ENCODE results near the gene GALK2.

The GALK2 gene

DNA sequence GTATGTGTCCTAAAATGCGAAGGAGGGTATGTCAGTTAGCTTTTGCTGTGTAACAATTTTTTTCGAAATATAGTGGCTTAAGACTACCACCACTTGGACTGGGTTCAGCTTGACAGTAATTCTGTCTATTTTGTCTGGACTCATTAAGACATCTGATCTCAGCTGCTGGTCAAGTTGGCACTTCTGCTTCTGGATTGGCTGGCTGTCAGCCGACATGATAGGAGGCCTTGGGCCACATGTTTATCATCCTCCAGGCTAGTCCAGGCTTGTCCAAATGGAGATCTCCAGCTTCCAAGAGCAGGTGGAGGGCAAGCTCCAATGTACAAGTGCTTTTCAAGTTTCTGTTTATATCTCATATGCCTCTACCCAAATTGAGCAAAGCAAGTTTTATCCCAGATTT lies 95.9 kb downstream of the GALK2 start:
- Histone ChIP-seq H3K4me1 (ENCODE audit: control insufficient read depth in 1 of 2, insufficient read depth in 1 of 2, low read depth in 1 of 2, low read length in 1 of 2) (no peaks in the 10 kb centered on the region), H3K27ac (no peak overlapping the region), H3K36me3 (no peaks in the 10 kb centered on the region), H3K9me3 (no peaks in the 10 kb centered on the region), H3K4me3 (ENCODE audit: low read depth in 1 of 2, low read length in 1 of 2) (no peak overlapping the region), H3K27me3 (no peaks in the 10 kb centered on the region)
- TF ChIP-seq, protein P1, sequence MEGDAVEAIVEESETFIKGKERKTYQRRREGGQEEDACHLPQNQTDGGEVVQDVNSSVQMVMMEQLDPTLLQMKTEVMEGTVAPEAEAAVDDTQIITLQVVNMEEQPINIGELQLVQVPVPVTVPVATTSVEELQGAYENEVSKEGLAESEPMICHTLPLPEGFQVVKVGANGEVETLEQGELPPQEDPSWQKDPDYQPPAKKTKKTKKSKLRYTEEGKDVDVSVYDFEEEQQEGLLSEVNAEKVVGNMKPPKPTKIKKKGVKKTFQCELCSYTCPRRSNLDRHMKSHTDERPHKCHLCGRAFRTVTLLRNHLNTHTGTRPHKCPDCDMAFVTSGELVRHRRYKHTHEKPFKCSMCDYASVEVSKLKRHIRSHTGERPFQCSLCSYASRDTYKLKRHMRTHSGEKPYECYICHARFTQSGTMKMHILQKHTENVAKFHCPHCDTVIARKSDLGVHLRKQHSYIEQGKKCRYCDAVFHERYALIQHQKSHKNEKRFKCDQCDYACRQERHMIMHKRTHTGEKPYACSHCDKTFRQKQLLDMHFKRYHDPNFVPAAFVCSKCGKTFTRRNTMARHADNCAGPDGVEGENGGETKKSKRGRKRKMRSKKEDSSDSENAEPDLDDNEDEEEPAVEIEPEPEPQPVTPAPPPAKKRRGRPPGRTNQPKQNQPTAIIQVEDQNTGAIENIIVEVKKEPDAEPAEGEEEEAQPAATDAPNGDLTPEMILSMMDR (IDR thresholded peaks at IDR 0.05), result no peak

DNA sequence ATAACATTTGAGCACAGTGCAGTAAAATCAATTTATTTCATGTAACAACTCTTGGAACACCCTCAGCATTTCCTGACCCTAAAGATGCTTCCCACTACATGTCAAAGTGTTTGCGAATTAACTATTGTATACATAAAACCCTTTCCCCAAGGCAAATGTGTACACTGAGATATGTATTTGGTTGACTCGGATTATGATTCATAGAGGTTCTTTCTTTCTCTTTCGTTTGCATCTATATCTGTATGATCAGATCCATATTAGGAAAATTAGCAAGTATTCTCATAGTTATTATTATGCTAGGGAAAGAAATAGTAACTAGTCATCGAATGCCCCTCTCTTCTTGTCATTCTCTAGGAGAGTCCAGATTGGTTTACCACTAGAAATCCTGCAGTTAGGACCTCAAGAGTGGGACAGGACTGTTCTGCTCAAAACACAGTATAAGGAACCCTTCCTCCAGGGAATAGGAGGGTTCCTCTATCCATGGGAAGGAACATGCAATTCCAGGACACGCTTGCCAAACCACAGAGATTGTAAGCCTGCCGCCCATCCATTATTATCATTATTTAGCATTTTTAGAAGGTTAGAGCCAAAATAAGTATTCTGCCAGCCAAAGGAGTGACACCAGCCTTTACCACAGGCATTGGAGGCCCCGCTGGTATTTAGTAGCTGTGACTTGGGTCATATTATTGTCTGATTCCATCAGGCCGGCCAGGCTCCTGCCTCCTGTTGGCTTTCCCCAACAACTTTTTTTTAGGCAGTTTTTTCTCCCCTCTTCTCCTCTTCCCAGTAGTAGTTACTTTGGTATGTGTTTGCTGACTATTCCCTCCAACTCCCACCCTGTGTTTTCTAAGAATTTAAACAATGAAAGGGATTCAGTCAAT lies 100.7 kb downstream of the GALK2 start:
- H3K27ac ChIP-seq, result no peak overlapping the region
- TF ChIP-seq, protein P1 (IDR thresholded peaks at IDR 0.05), result no peak
- no peaks in the 10 kb centered on the region for H3K36me3 ChIP-seq
- no peaks in the 10 kb centered on the region for H3K9me3 ChIP-seq
- H3K4me1 ChIP-seq (ENCODE audit: control insufficient read depth in 1 of 2, insufficient read depth in 1 of 2, low read depth in 1 of 2, low read length in 1 of 2), result peaks cover 20 to 21% of the 10 kb centered on the region in 2 experiments
- H3K4me3 ChIP-seq (ENCODE audit: low read depth in 1 of 2, low read length in 1 of 2), result no peak overlapping the region
- H3K27me3 ChIP-seq, result no peaks in the 10 kb centered on the region

DNA sequence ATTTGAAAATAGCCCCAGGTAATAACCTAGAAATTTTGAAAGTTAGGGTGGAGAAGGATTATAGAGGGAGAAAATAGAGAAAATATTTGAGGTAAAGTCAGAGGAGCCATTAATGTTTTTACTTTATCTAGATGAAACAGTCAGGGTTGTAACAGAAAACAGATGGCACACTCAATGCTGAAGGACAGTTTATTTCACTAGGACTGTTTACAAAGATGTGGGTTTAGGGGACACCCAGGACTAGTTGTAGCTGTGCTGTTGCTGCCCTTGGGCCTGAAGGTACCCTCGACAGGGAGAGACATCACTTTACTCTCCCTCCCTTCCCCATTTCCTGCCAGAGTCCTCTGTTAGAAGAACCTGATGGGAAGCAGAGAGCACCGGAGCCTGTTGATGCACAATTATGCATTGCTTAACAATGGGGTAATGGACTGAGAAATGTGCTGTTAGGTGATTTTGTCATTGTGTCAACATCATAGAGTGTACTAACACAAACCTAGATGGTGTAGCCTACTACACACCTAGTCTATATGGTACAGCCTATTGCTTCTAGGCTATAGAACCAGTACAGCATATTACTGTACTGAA lies 103.8 kb downstream of the GALK2 start:
- H3K36me3 ChIP-seq, result no peaks in the 10 kb centered on the region
- TF ChIP-seq, protein P1 (IDR thresholded peaks at IDR 0.05), result no peak
- H3K9me3 ChIP-seq, result no peaks in the 10 kb centered on the region
- no peak overlapping the region for H3K4me3 ChIP-seq (ENCODE audit: low read depth in 1 of 2, low read length in 1 of 2)
- no peak overlapping the region for H3K27ac ChIP-seq
- H3K4me1 ChIP-seq (ENCODE audit: control insufficient read depth in 1 of 2, insufficient read depth in 1 of 2, low read depth in 1 of 2, low read length in 1 of 2), result peaks cover 20 to 26% of the 10 kb centered on the region in 2 experiments
- H3K27me3 ChIP-seq, result no peaks in the 10 kb centered on the region

DNA sequence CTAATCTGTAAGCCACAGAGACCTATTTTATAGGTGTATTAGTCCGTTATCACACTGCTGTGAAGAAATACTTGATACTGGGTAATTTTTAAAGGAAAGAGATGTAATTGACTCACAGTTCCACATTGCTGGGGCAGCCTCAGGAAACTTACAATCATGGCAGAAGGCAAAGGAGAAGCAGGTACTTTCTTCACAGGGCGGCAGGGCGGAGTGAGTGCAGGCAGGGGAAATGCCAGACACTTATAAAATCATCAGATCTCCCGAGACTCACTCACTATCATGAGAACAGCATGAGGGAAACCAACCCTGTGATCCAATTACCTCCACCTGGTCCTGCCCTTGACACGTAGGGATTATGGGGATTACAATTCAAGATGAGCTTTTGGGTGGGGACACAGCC lies 108.7 kb downstream of the GALK2 start:
- TF ChIP-seq, protein P1 (IDR thresholded peaks at IDR 0.05), result no peak
- H3K27me3 ChIP-seq, result no peaks in the 10 kb centered on the region
- no peaks in the 10 kb centered on the region for H3K9me3 ChIP-seq
- no peak overlapping the region for H3K27ac ChIP-seq
- no peak overlapping the region for H3K4me3 ChIP-seq (ENCODE audit: low read depth in 1 of 2, low read length in 1 of 2)
- peaks cover 4% of the 10 kb centered on the region for H3K36me3 ChIP-seq
- H3K4me1 ChIP-seq (ENCODE audit: control insufficient read depth in 1 of 2, insufficient read depth in 1 of 2, low read depth in 1 of 2, low read length in 1 of 2), result peaks cover 19 to 27% of the 10 kb centered on the region in 2 experiments

DNA sequence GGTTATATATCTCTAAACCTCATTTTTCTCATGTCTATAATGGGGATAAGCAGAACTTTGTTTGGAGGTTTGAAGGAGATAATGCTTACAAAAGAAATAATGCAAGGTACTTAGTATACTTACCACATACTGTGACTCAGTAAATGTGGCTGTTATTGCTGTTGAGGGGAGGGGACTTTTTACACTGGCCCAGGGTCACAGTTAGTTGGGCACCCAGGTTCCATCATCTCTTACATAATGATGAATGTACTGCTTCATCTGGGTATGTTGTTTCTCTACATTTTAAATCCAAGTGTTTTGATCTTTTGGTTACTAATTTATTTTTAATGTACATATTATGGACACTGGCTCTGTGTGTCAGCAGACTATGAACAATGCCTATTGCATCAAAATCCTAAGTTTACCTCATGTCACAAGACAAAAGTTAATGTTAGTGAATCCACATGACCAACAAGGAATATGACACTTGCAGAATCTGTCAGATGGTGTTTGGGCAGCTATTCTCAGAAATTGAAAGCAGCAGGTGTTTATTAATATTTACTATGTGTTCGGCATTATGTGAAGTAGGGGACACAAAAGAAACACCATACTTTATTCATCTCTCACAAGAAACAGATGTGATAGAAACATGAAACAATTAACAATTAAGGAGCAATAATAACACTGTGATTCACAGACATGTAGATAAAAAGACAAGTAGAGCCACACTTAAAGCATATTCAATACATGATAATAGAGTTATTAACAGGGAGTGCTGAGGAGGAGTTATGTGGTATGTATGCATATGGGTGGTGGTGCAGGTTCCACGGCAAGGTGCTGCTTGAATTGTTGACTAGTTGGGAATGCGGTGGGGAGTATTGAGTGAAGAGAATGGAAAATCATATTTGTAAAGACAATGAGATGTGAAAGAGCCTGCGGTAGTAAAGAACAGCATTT lies 109.7 kb downstream of the GALK2 start:
- TF ChIP-seq, protein P1 (IDR thresholded peaks at IDR 0.05), result no peak
- no peaks in the 10 kb centered on the region for H3K9me3 ChIP-seq
- no peaks in the 10 kb centered on the region for H3K27me3 ChIP-seq
- H3K27ac ChIP-seq, result no peak overlapping the region
- peaks cover 9 to 17% of the 10 kb centered on the region in 2 experiments for H3K4me1 ChIP-seq (ENCODE audit: control insufficient read depth in 1 of 2, insufficient read depth in 1 of 2, low read depth in 1 of 2, low read length in 1 of 2)
- peaks cover 9% of the 10 kb centered on the region for H3K36me3 ChIP-seq
- H3K4me3 ChIP-seq (ENCODE audit: low read depth in 1 of 2, low read length in 1 of 2), result no peak overlapping the region
